Chondrocyte (in vitro differentiated cells): Measurements from ENCODE around the gene MYMK. TPM values are rescaled to one million over a fixed set of nuclear protein-coding genes. Genes with fewer than 3 reads are reported as not detected.

ENCODE experiments used
- DNase-seq: peaks from one replicate; pipeline ENCODE4 v3.0.0; 2021; ENCODE audit warnings: mixed read lengths, low spot score
- H3K27ac Mint-ChIP-seq: one replicate; pipeline ENCODE4 v1.8.0; 2021; ENCODE audit warnings: mild to moderate bottlenecking, moderate library complexity, mixed read lengths; ENCODE audit not compliant: unreplicated experiment
- H3K27me3 Mint-ChIP-seq: 2 replicates; pipeline ENCODE4 v1.8.0; 2021; ENCODE audit warnings: low read depth, mixed read lengths
- H3K36me3 Mint-ChIP-seq: 2 replicates; pipeline ENCODE4 v1.8.0; 2021; ENCODE audit warnings: low read depth, mixed read lengths
- H3K4me1 Mint-ChIP-seq: 2 replicates; pipeline ENCODE4 v1.8.0; 2021; ENCODE audit warnings: low read depth, mild to moderate bottlenecking, mixed read lengths
- H3K4me3 Mint-ChIP-seq: one replicate; pipeline ENCODE4 v1.8.0; 2021; ENCODE audit warnings: mild to moderate bottlenecking, moderate library complexity, mixed read lengths; ENCODE audit not compliant: unreplicated experiment
- H3K9me3 Mint-ChIP-seq: 2 replicates; pipeline ENCODE4 v1.8.0; 2021; ENCODE audit warnings: low read depth, mixed read lengths
- total RNA-seq: library from RNA; stranded (reverse); gene quantifications from 3 replicates; pipeline ENCODE4 v1.2.1, GENCODE V29; 2021
- TF ChIP-seq, protein P1 (sequence below): fragments of 200-600 bp; sonication (generic); IDR thresholded peaks from 2 replicates; pipeline ENCODE4 v1.5.0; 2021; ENCODE audit warnings: antibody characterized with exemption, mild to moderate bottlenecking, moderate library complexity

The MYMK gene
- total RNA-seq, 1 donor from 2014 or later, result not detected

DNA sequence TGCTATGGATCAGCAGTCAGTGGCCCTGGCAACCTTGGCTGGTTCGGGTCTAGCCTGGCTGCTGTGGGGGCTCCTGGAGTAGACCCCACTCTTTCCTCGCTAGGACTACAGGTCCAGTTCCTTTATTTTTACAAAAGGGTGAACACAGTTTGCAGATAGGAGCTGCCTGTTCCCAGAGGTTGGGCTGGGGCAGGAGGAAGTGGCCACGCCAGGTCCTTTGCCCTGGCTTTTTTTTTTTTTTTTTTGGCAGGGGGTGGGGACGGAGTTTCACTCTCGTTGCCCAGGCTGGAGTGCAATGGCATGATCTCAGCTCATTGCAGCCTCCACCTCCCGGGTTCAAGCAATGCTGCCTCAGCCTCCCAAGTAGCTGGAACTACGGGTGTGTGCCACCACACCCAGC is 53.8 kb downstream of the MYMK start:
- Mint-ChIP-seq H3K4me1 (no peaks in the 10 kb centered on the region), H3K36me3 (peaks cover 2% of the 10 kb centered on the region), H3K9me3 (no peaks in the 10 kb centered on the region), H3K4me3 (no peak overlapping the region), H3K27ac (no peak overlapping the region), H3K27me3 (no peaks in the 10 kb centered on the region)
- TF ChIP-seq, protein P1, sequence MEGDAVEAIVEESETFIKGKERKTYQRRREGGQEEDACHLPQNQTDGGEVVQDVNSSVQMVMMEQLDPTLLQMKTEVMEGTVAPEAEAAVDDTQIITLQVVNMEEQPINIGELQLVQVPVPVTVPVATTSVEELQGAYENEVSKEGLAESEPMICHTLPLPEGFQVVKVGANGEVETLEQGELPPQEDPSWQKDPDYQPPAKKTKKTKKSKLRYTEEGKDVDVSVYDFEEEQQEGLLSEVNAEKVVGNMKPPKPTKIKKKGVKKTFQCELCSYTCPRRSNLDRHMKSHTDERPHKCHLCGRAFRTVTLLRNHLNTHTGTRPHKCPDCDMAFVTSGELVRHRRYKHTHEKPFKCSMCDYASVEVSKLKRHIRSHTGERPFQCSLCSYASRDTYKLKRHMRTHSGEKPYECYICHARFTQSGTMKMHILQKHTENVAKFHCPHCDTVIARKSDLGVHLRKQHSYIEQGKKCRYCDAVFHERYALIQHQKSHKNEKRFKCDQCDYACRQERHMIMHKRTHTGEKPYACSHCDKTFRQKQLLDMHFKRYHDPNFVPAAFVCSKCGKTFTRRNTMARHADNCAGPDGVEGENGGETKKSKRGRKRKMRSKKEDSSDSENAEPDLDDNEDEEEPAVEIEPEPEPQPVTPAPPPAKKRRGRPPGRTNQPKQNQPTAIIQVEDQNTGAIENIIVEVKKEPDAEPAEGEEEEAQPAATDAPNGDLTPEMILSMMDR, result no peak
- no peak for DNase-seq

DNA sequence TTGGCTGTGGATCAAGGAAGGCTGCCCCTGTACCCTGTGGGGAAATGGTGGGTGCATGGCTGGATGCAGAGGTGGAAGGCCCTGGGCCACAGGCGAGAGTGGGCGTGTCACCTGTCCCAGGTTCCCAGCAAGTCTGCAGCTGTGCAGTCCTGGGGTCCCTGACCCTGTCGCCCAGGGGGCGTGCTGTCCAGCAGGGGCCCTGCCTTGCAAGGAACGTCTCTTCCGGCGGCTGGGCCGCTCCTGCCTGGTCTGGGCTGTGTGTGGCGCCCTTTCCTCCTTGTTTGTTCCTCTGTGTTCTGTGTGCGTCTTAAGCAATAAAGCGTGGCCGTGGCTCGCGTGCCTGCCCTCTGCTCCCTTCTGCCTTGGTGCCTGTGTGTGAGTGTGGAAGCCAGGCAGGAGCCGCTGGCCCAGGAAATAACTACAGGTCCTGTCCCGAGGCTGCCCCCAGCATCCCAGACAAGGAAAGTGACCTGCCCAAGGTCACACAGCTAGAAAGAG is 54.3 kb downstream of the MYMK start:
- no peak overlapping the region for H3K4me3 Mint-ChIP-seq
- H3K27ac Mint-ChIP-seq, result no peak overlapping the region
- TF ChIP-seq, protein P1, result no peak
- no peaks in the 10 kb centered on the region for H3K27me3 Mint-ChIP-seq
- peaks cover 2% of the 10 kb centered on the region for H3K36me3 Mint-ChIP-seq
- H3K4me1 Mint-ChIP-seq, result no peaks in the 10 kb centered on the region
- DNase-seq, result no peak
- no peaks in the 10 kb centered on the region for H3K9me3 Mint-ChIP-seq

DNA sequence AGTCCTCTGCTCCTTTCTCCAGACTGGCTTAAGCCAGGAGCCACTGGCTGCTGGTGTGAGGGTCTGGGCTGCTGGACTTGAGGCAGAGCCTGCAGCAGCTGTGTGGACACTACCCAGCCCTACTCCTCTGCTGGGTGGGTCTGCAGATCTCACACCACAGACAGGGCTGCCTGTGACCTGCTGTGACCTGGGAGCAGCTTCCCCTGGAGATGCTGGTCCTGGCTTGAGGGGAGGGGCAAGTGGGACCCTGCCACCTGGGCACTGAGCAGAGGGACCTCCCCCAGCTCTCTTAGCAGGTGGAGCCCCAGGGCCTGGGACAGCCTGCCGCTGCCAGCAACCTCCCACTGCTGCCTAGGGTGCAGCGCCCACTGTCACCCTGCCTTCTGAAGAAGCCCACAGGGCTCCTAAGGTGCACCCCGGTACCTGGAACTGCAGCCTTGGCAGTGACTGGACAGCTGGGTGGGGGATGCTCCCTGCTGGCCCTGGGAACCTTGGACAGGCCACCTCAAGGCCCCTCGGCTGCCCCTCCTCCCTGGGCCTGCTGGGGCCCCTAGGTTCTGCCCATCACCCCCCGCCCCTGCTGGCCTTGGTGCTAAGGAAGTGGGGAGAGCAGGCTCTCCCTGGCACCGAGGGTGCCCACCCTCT is 55.9 kb downstream of the MYMK start:
- H3K27ac Mint-ChIP-seq, result no peak overlapping the region
- H3K27me3 Mint-ChIP-seq, result no peaks in the 10 kb centered on the region
- DNase-seq, result no peak
- no peaks in the 10 kb centered on the region for H3K9me3 Mint-ChIP-seq
- H3K36me3 Mint-ChIP-seq, result peaks cover 5% of the 10 kb centered on the region
- H3K4me1 Mint-ChIP-seq, result no peaks in the 10 kb centered on the region
- TF ChIP-seq, protein P1, result no peak
- H3K4me3 Mint-ChIP-seq, result no peak overlapping the region

DNA sequence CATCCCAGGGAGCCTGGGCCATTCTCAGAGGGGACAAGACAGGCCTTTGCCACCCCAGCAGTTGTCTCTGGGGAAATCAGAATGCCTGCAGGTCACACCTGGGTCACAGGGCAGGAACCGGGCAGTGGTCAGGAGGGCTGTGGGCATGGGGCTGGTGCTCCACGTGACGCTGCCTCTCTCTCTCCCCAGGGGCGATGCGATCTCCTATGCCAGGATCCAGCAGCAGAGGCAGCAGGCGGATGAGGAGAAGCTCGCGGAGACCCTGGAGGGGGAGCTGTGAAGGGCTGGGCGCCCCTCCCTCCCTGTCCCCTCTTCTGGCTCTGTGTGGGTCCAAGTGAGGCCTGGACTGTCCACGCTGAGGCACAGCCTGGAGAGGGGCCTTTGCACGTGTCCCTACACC is 56.4 kb downstream of the MYMK start:
- TF ChIP-seq, protein P1, result no peak
- Mint-ChIP-seq H3K27ac (no peak overlapping the region), H3K27me3 (no peaks in the 10 kb centered on the region), H3K9me3 (no peaks in the 10 kb centered on the region), H3K4me1 (no peaks in the 10 kb centered on the region), H3K36me3 (peaks cover 5% of the 10 kb centered on the region), H3K4me3 (no peak overlapping the region)
- no peak for DNase-seq

DNA sequence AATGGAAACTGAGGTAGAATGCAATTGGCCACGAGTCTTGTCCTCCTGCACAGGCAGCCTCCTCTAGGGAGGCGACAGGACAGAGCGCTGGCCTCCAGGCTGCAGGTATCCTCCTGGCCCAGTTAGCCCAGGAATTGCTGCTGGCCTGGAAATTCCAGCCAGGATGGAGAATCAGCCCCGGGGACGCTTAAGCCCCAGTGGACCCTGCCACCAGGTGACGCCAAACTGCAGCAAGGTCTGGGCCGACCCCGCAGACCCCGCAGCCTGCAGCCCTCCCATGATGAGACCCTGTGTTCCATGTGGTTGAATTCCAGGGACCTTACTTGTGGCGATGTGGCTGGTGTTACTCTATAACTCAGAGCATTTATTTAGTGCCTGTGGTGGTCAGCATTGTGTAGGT is 57.7 kb downstream of the MYMK start:
- no peak overlapping the region for H3K27ac Mint-ChIP-seq
- H3K9me3 Mint-ChIP-seq, result no peaks in the 10 kb centered on the region

More for the DNA sequence above, 57.7 kb downstream of the MYMK start:
- Mint-ChIP-seq H3K36me3 (peaks cover 5% of the 10 kb centered on the region), H3K4me1 (no peaks in the 10 kb centered on the region), H3K27me3 (no peaks in the 10 kb centered on the region), H3K4me3 (no peak overlapping the region)
- TF ChIP-seq, protein P1, result no peak
- DNase-seq, result no peak
